ENCODE measurements around the gene RASSF6.
"Not testable (repeated sequence)": the region's sequence is repeated elsewhere in the genome, so short reads cannot be mapped to it uniquely, and the experiment has no call there.

Gene RASSF6

GRCh38 chr4:73620115-73620792 is at the start of gene RASSF6:
RASSF6 (minus strand) TSS chr4:73620436; CDS start chr4:73611795, 8,641 bp downstream.
- no peak for DNase-seq

- DNase-seq: no peak
Measured at GRCh38 chr4:73669410-73670183, 49.4 kb upstream of the RASSF6 start.

GRCh38 chr4:73668782-73669201 is 48.6 kb upstream of the RASSF6 start:
- DNase-seq: no peak

GRCh38 chr4:73665924-73666323 is 45.7 kb upstream of the RASSF6 start:
- not testable (repeated sequence) for DNase-seq

DNA sequence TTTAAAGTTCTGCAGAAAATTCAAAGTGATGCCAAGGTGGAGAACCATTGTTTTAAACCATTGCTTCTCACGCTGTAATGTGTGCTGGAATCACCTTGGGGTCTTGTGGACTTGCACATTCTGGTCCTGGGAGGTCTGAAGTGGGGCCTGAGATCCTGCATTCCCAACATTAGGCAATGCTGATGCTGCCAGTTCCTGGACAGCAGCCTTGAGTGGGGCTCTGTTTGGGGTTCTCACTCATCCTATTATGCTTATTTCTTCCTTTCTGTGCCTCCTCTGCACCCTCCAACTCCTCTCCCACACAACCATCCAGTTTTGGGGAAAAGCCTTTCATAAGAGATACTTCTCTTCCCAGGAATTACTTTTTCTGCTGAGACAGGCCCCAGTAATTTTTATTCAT is 44.2 kb upstream of the RASSF6 start:
- DNase-seq: no peak

GRCh38 chr4:73663576-73663975 is 43.3 kb upstream of the RASSF6 start:
- DNase-seq: no peak

DNA sequence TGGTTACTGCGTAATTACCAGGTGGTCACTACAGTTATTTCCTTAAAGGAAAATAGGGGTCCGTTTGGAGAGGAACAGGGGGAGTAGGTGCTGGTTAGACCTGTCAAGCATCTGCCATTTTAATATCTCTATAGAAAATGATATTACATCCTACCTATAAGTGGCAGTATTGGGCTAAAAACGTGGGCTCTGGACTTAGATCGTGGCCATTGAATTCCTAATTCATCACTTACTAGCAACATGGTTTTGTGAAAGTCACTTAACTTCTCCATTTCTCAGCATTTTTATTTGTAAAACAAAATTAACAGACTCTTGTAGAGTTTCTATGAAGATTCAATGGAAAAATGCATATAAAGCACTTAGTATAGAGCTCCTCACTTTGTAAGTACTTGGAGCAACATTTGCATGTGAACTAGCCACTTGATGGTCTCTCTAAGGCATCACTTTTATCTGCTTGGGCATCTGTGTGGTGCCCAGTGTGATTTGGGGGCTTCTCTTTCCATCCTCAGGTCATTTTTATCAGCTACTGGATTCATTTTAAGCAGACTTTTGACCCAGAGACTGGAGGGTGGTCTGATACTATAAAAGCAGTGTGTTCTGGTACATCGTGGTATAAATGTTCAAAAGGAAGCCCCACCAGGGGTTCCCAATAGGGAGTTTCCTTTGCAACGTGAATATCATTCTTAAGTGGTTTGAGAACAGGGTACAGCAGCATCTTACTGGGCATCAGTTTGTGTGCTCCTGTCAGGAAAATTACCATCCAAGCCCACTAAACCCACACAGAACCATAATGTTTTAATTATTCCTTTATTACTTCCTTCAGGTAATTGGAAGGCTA is 42.7 kb upstream of the RASSF6 start:
- DNase-seq: no peak

GRCh38 chr4:73661646-73662119 is 41.4 kb upstream of the RASSF6 start:
- no peak for DNase-seq

DNA sequence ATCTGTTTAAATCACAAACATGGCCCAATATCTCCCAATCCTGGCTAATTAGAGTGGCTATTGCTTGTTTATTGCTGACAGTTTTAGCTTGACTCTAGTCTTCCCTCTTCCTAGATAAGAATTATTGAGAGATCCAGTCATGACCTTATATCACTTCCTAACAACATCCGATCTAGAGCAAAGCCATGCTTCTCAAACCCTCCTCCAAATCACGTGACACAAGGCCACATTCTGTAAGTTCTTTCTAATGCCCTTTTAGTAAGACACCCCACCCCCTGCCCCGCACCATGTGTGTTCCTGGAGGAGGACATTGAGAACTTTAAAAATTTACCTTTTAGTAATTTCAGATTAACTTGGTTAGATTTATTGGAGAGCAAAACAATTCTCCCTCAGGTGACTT is 40.6 kb upstream of the RASSF6 start:
- no peak for DNase-seq

DNA sequence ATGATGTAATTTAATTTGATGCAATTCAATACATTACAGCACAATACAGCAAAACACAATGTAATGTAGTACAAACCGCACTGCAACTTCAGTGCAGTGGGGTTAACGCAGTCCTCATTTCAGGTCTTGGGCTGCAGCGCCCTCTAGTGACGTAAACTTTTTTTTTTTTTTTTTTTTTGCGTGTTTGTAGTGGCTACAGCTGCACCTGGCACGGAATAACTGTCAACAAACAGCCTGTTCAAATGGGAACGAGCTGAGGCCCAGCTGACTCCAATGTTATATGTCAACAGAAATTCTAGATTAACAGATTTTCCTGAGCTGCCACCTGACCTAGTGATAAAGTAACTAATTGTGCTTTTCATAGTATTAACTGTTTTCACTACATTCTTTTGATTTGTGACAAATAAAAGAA is 33.5 kb upstream of the RASSF6 start:
- DNase-seq: no peak

- no peak for DNase-seq
Measured at GRCh38 chr4:73650250-73650649, 30.0 kb upstream of the RASSF6 start.

- no peak for DNase-seq
Measured at GRCh38 chr4:73648478-73648877, 28.2 kb upstream of the RASSF6 start.

- DNase-seq: no peak
Measured at GRCh38 chr4:73646117-73646516, 25.9 kb upstream of the RASSF6 start.

DNA sequence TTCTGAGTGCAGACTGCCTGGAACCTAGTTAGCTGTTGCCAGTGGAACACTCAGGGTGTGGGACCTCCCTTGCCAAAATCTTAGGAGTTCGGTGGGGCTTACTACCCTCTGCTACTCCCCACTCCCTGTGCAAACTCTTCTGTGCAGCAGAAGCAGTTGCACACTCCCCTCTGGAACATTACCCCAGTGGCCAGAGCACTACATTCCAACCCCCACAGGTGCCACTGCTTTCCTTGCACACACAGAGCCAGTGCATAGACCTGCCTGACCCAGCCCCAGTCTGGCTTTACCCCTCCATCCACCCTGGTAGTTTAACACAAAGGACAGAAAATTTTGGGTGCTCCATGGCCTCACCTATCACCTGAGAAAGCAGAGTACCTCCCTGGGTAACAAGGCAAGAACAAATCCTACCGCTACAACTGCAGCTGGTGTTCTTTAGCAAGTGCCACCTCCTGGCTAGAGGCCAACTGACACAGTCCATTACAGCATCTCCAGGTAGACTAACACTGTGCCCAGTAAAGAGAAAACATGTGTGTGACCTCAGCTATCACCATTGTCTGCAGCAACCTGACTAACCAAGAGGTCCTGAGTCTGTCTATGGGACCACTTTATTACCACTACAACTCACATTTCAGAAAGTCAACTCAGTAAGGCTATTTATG is 11.5 kb upstream of the RASSF6 start:
- no peak for DNase-seq

DNA sequence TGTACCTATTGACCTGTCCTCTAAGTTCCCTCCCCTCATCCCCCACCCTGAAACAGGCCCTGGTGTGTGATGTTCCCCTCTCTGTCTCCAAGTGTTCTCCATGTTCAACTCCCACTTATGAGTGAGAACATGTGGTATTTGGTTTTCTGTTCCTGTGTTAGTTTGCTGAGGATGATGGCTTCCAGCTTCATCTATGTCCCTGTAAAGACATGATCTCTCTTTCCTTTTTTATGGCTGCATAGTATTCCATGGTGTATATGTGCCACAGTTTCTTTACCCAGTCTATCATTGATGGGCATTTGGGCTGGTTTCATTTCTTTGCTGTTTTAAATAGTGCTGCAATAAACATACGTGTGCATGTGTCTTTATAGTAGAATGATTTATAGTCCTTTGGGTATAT is 8.6 kb upstream of the RASSF6 start:
- not testable (repeated sequence) for DNase-seq

GRCh38 chr4:73621357-73621756 is 1.1 kb upstream of the RASSF6 start:
- DNase-seq: no peak

GRCh38 chr4:73619346-73619745 is 890 bp downstream of the RASSF6 start:
- DNase-seq: no peak

DNA sequence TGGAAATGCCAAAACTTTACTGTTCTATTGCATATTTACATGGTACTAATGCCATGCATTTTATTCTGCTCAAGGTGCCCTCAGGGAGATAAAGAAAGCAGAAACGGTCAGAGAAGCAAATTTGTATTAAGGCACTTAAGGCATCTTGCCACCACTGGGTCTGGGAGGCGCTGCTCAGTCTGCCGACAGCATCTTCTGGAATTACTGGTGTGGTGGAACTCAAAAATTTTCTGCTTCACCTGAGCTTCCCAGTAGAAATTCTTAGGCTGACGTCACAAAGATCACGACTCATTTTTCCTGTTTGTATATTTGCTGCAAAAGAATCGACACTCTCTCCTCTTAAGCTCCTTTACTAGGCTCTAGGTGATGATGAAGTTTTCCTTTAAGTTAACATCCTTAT is 3.0 kb downstream of the RASSF6 start:
- no peak for DNase-seq

- DNase-seq: no peak
Measured at GRCh38 chr4:73615613-73616012, 4.6 kb downstream of the RASSF6 start.

DNA sequence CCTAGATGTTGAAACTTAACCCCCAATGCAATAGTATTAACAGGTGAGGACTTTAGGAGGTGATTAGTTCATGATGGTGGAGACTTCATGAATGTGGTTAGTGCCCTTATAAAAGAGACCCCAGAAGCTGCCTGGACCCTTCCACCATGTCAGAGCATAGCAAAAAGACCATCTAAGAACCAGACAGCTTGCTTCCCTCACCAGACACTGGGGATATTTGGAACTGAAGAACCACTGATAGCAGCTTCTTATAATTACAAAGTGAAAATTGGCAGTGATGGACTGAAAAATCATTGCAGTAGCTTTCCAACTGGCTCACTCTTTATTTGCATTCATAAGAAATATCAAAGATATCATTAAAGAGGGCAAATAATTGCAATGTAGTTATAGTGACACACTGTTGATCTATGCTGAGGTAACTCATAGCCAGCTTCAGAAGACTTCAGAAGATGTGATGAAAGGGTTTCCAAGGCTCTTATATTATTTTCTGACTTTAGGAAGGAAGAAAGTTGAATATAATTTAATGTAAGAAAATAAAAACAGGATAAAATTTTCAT is 5.8 kb downstream of the RASSF6 start:
- no peak for DNase-seq

GRCh38 chr4:73613130-73613529 is 7.1 kb downstream of the RASSF6 start:
- no peak for DNase-seq

- no peak for DNase-seq
Measured at GRCh38 chr4:73612032-73612431, 8.2 kb downstream of the RASSF6 start.

GRCh38 chr4:73609706-73610105 is 10.5 kb downstream of the RASSF6 start:
- DNase-seq: no peak

Data from stimulated activated naive CD4-positive, alpha-beta T cell treated with Interleukin-2 at 50 U/mL for 16 hours (primary cell).